ENCODE data around the gene SLC3A2. TPM values are rescaled to one million over a fixed set of nuclear protein-coding genes. Genes with fewer than 3 reads are reported as not detected.
"Not testable (repeated sequence)": the region's sequence is repeated elsewhere in the genome, so short reads cannot be mapped to it uniquely, and the experiment has no call there.

SLC3A2 gene
- total RNA-seq, 6 experiments from 2014 or later: 39.8 to 106 (median 63.0) TPM

- intact Hi-C loops (cut with DNase I): loop anchor here in 1 of 2 donors (10.0 kb wide), 1 partner anchor 71 kb away; the partner anchor contains the start of gene TMEM179B
- WGBS (ENCODE audit: insufficient coverage, low coverage, low lambda C conversion rate, missing lambda C conversion rate): under 1% methylated on average over 29 of the region's 54 CpGs
- peak; percentile 96 to 97 (median 97) for DNase-seq
- ATAC-seq: peak; percentile 98 to 99 (median 98)
- no peaks in the 10 kb centered on the region for H3K27me3 ChIP-seq
- TF ChIP-seq POLR2A (IDR thresholded peaks at IDR 0.05): peak; percentile 92
- no peak for TF ChIP-seq CTCF (IDR thresholded peaks at IDR 0.05)
- H3K4me3 ChIP-seq: peak overlapping the region; percentile 69 to 80 (median 76)
- H3K4me1 ChIP-seq: peaks cover 0 to 19% (median 5%) of the 10 kb centered on the region in 4 donors
- no peaks in the 10 kb centered on the region for H3K9me3 ChIP-seq
- H3K27ac ChIP-seq: peak overlapping the region; percentile 28 to 63 (median 48)
- H3K36me3 ChIP-seq: peaks cover 0 to 25% (median 15%) of the 10 kb centered on the region in 4 donors
Observed at GRCh38 chr11:62855571-62856332, 24.9 kb upstream of the SLC3A2 start.

GRCh38 chr11:62856333-62856895, 24.3 kb upstream of the SLC3A2 start:
- Histone ChIP-seq H3K27ac (peak overlapping the region; percentile 28 to 63 (median 36)), H3K4me1 (peaks cover 0 to 19% (median 5%) of the 10 kb centered on the region in 4 donors), H3K27me3 (no peaks in the 10 kb centered on the region), H3K4me3 (peak overlapping the region; percentile 69 to 80 (median 76)), H3K36me3 (peaks cover 0 to 25% (median 15%) of the 10 kb centered on the region in 4 donors), H3K9me3 (no peaks in the 10 kb centered on the region)
- no peak for TF ChIP-seq POLR2A (IDR thresholded peaks at IDR 0.05)
- TF ChIP-seq CTCF (IDR thresholded peaks at IDR 0.05): no peak
- WGBS (ENCODE audit: insufficient coverage, low coverage, low lambda C conversion rate, missing lambda C conversion rate): 3% methylated on average over 15 of the region's 20 CpGs
- no peak for DNase-seq
- ATAC-seq: peak; percentile 2 to 28 (median 14)
- intact Hi-C loops (cut with DNase I): loop anchor here in 1 of 2 donors (10.0 kb wide), 1 partner anchor 72 kb away; the partner anchor contains the start of gene TMEM179B

GRCh38 chr11:62857541-62857982, 23.1 kb upstream of the SLC3A2 start:
- TF ChIP-seq CTCF (IDR thresholded peaks at IDR 0.05): no peak
- no peak for TF ChIP-seq POLR2A (IDR thresholded peaks at IDR 0.05)
- no peak for DNase-seq
- intact Hi-C loops (cut with DNase I): loop anchor here in 1 of 2 donors (10.0 kb wide), 1 partner anchor 73 kb away; the partner anchor contains the start of gene TMEM179B
- Histone ChIP-seq H3K27me3 (no peaks in the 10 kb centered on the region), H3K27ac (no peak overlapping the region), H3K36me3 (peaks cover 0 to 18% (median 10%) of the 10 kb centered on the region in 4 donors), H3K4me3 (no peak overlapping the region), H3K4me1 (peaks cover 0 to 19% (median 5%) of the 10 kb centered on the region in 4 donors), H3K9me3 (no peaks in the 10 kb centered on the region)
- 80% methylated on average over 2 of the region's 2 CpGs for WGBS (ENCODE audit: insufficient coverage, low coverage, low lambda C conversion rate, missing lambda C conversion rate)
- no peak for ATAC-seq

GRCh38 chr11:62858201-62858600, 22.5 kb upstream of the SLC3A2 start:
- DNase-seq: no peak
- no peak overlapping the region for H3K4me3 ChIP-seq
- peaks cover 0 to 19% (median 5%) of the 10 kb centered on the region in 4 donors for H3K4me1 ChIP-seq
- peaks cover 0 to 11% (median 5%) of the 10 kb centered on the region in 4 donors for H3K36me3 ChIP-seq
- no peak overlapping the region for H3K27ac ChIP-seq
- H3K27me3 ChIP-seq: no peaks in the 10 kb centered on the region
- no peak for ATAC-seq
- no peaks in the 10 kb centered on the region for H3K9me3 ChIP-seq
- TF ChIP-seq POLR2A (IDR thresholded peaks at IDR 0.05): no peak
- no peak for TF ChIP-seq CTCF (IDR thresholded peaks at IDR 0.05)
- WGBS (ENCODE audit: insufficient coverage, low coverage, low lambda C conversion rate, missing lambda C conversion rate): 75% methylated on average over 5 of the region's 7 CpGs
- intact Hi-C loops (cut with DNase I): loop anchor here in 1 of 2 donors (10.0 kb wide), 1 partner anchor 73 kb away; the partner anchor contains the start of gene TMEM179B

GRCh38 chr11:62859281-62859703, 21.4 kb upstream of the SLC3A2 start:
- not testable (repeated sequence) for H3K36me3 ChIP-seq, H3K27me3 ChIP-seq, H3K27ac ChIP-seq, DNase-seq, ATAC-seq, H3K4me3 ChIP-seq, H3K9me3 ChIP-seq, H3K4me1 ChIP-seq
- intact Hi-C loops (cut with DNase I): loop anchor here in 1 of 2 donors (10.0 kb wide), 1 partner anchor 74 kb away; the partner anchor contains the start of gene TMEM179B
- WGBS (ENCODE audit: insufficient coverage, low coverage, low lambda C conversion rate, missing lambda C conversion rate): 85% methylated on average over 5 of the region's 8 CpGs
